HepG2 (cell line): ENCODE measurements around the gene ZNF217. TPM values are rescaled to one million over a fixed set of nuclear protein-coding genes. Genes with fewer than 3 reads are reported as not detected.
A peak's percentile ranks its signal among the peaks of the same experiment; 100 is the strongest.

Experiments used
- ATRX ChIP-seq: sonication (generic); formaldehyde crosslinking; IDR thresholded peaks from 2 replicates; pipeline ENCODE4 v1.4.0; 2020; ENCODE audit warnings: missing genetic modification reagents, borderline replicate concordance
- CREB1 ChIP-seq, 2 experiments: fragments of 450-650 bp in 1 of 2; IDR thresholded peaks; 2 replicates each; pipeline ENCODE4 v1.6.1; 2016 to 2017; ENCODE audit warnings: control low read depth in 1 of 2, mild to moderate bottlenecking in 1 of 2, missing compliant biosample characterization in 1 of 2, missing genetic modification characterization in 1 of 2
- ETV5 ChIP-seq: IDR thresholded peaks from 2 replicates; pipeline ENCODE4 v1.6.1; 2018; ENCODE audit warnings: missing biosample characterization, missing genetic modification reagents, inconsistent platforms, borderline replicate concordance
- JDP2 ChIP-seq: sonication (generic); formaldehyde crosslinking; IDR thresholded peaks from 2 replicates; pipeline ENCODE4 v1.8.1; 2022; ENCODE audit warnings: missing genetic modification reagents, borderline replicate concordance
- KLF15 ChIP-seq: sonication (generic); formaldehyde crosslinking; IDR thresholded peaks from 2 replicates; pipeline ENCODE4 v1.8.1; 2023; ENCODE audit warnings: borderline replicate concordance, mild to moderate bottlenecking, inconsistent platforms, missing genetic modification reagents, mixed read lengths
- KLF16 ChIP-seq, 2 experiments: sonication (generic) in 1 of 2; formaldehyde crosslinking in 1 of 2; IDR thresholded peaks; 2 replicates each; pipeline versions ENCODE4 v1.6.1 to v1.8.0; 2016 to 2023; ENCODE audit warnings: missing genetic modification reagents in 2 of 2, missing compliant biosample characterization in 1 of 2
- MAFK ChIP-seq, 2 experiments: IDR thresholded peaks in 1 of 2; conservative IDR thresholded peaks in 1 of 2; 2 replicates each; pipeline ENCODE4 v1.6.1; 2011; ENCODE audit warnings: improper control_type of control experiment in 2 of 2, low read length in 2 of 2
- MIER2 ChIP-seq: IDR thresholded peaks from 2 replicates; pipeline ENCODE4 v1.6.1; 2016; ENCODE audit warnings: missing biosample characterization, missing genetic modification reagents
- MIXL1 ChIP-seq: IDR thresholded peaks from 2 replicates; pipeline ENCODE4 v1.6.1; 2016
- PAF1 ChIP-seq: IDR thresholded peaks from 2 replicates; pipeline ENCODE4 v1.6.1; 2016; ENCODE audit warnings: missing genetic modification reagents, missing compliant biosample characterization
- RBFOX2 ChIP-seq: fragments of 200-400 bp; formaldehyde crosslinking; IDR thresholded peaks from 2 replicates; pipeline ENCODE4 v1.6.1; 2017; ENCODE audit warnings: low read depth, mild to moderate bottlenecking, low read length
- RORA ChIP-seq: sonication (generic); formaldehyde crosslinking; IDR thresholded peaks from 2 replicates; pipeline ENCODE4 v1.5.0; 2020; ENCODE audit warnings: mild to moderate bottlenecking, missing genetic modification reagents, moderate library complexity
- ZNF224 ChIP-seq: sonication (generic); formaldehyde crosslinking; IDR thresholded peaks from 2 replicates; pipeline ENCODE4 v1.5.0; 2020; ENCODE audit warnings: mild to moderate bottlenecking, missing genetic modification reagents
- ZNF780A ChIP-seq: sonication (generic); formaldehyde crosslinking; IDR thresholded peaks from 2 replicates; pipeline ENCODE4 v1.8.0; 2022; ENCODE audit warnings: mild to moderate bottlenecking, missing genetic modification reagents, moderate library complexity
- ZNF792 ChIP-seq: IDR thresholded peaks from 2 replicates; pipeline ENCODE4 v1.6.1; 2016
- polyA plus RNA-seq, 8 experiments: library from polyadenylated mRNA; depleted of rRNA in 3 of 8; stranded (reverse) in 7 of 8; unstranded in 1 of 8; fragments of >200 nt; fragmentation: Illumina TruSeq in 4 of 8; extraction: Trizol in 4 of 8; gene quantifications; 2 replicates each; pipeline versions ENCODE4 v1.2.1 to v1.2.3, GENCODE V29; 2011 to 2016; ENCODE audit warnings: low read depth in 4 of 8, missing spikeins in 1 of 8, mixed read lengths in 1 of 8; ENCODE audit not compliant: insufficient read depth in 1 of 8
- total RNA-seq, 5 experiments: library from RNA; depleted of rRNA; stranded (reverse); fragments of >200 nt; fragmentation: Illumina TruSeq; extraction: Trizol; gene quantifications; 2 replicates each; pipeline ENCODE4 v1.2.3, GENCODE V29; 2016; ENCODE audit warnings: low read depth in 1 of 5
- TF ChIP-seq, protein P1 (sequence below): sonication (generic); formaldehyde crosslinking; IDR thresholded peaks from 2 replicates; pipeline ENCODE4 v1.4.0; 2020; ENCODE audit warnings: mild to moderate bottlenecking, missing genetic modification reagents, borderline replicate concordance

The ZNF217 gene
- total and polyA plus RNA-seq, 2 of the 13 experiments (the other 11 are each of a cell fraction or from before 2014, with no cell fraction given) = 22.3 to 29.8 TPM

DNA sequence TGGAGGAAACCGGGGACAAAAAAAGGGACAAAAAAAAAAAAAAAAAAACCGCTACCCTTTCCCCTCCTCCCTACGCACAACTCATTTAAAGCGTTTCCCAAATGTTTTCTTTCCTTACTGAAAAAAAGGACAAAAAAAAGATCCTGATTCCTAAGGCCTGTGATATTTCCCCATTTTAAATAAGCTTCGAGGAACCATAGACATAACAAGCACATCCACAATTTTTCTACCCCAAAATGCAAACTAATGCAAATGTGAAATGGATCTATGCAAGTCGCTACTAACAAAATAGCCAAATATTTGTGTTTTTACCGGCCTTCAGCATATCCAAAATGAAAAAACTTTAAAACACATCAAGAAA is 1.4 kb upstream of the ZNF217 start (continued):
- no peak for TF ChIP-seq MIXL1 (CRISPR knock-in tag)
- 0 out of 4 replicates have a peak, but pooled peaks of 1 of the 2 experiments have one; percentile 30 for TF ChIP-seq MAFK (conservative IDR thresholded peaks at IDR 0.05 in 1 of 2, IDR thresholded peaks at IDR 0.05 in 1 of 2; ENCODE audit: low read length in 2 of 2)
- TF ChIP-seq KLF15 = no peak
- no peak for TF ChIP-seq ATRX (CRISPR knock-in tag)
- TF ChIP-seq RORA (CRISPR knock-in tag) = no peak
- peak; percentile 53 for TF ChIP-seq PAF1
- TF ChIP-seq CREB1 (IDR thresholded peaks at IDR 0.05) = no peak
- no peak for TF ChIP-seq CREB1 (CRISPR knock-in tag; IDR thresholded peaks at IDR 0.05)
- TF ChIP-seq JDP2 (CRISPR knock-in tag) = no peak
- no peak for TF ChIP-seq ZNF780A
- TF ChIP-seq ZNF224 = no peak
- TF ChIP-seq, protein P1, sequence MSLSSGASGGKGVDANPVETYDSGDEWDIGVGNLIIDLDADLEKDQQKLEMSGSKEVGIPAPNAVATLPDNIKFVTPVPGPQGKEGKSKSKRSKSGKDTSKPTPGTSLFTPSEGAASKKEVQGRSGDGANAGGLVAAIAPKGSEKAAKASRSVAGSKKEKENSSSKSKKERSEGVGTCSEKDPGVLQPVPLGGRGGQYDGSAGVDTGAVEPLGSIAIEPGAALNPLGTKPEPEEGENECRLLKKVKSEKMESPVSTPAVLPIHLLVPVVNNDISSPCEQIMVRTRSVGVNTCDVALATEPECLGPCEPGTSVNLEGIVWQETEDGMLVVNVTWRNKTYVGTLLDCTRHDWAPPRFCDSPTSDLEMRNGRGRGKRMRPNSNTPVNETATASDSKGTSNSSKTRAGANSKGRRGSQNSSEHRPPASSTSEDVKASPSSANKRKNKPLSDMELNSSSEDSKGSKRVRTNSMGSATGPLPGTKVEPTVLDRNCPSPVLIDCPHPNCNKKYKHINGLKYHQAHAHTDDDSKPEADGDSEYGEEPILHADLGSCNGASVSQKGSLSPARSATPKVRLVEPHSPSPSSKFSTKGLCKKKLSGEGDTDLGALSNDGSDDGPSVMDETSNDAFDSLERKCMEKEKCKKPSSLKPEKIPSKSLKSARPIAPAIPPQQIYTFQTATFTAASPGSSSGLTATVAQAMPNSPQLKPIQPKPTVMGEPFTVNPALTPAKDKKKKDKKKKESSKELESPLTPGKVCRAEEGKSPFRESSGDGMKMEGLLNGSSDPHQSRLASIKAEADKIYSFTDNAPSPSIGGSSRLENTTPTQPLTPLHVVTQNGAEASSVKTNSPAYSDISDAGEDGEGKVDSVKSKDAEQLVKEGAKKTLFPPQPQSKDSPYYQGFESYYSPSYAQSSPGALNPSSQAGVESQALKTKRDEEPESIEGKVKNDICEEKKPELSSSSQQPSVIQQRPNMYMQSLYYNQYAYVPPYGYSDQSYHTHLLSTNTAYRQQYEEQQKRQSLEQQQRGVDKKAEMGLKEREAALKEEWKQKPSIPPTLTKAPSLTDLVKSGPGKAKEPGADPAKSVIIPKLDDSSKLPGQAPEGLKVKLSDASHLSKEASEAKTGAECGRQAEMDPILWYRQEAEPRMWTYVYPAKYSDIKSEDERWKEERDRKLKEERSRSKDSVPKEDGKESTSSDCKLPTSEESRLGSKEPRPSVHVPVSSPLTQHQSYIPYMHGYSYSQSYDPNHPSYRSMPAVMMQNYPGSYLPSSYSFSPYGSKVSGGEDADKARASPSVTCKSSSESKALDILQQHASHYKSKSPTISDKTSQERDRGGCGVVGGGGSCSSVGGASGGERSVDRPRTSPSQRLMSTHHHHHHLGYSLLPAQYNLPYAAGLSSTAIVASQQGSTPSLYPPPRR (CRISPR knock-in tag) = no peak
- no peak for TF ChIP-seq ZNF792 (CRISPR knock-in tag)
- peak; percentile 42 for TF ChIP-seq RBFOX2
- TF ChIP-seq MIER2 (CRISPR knock-in tag) = no peak
- no peak for TF ChIP-seq ETV5 (CRISPR knock-in tag)
- TF ChIP-seq KLF16 (CRISPR knock-in tag; IDR thresholded peaks at IDR 0.05) = no peak
